Upper lobe of left lung (tissue), 4 donors: ENCODE data around the gene MARVELD1.

Experiments used
- CTCF ChIP-seq, 6 experiments: fragments of 450-650 bp in 4 of 6; fragments of 200-600 bp in 2 of 6; sonication (generic) in 2 of 6; IDR thresholded peaks; one replicate each; pipeline ENCODE4 v1.5.1; 2016 to 2019; ENCODE audit warnings: antibody characterized with exemption in 6 of 6
- EP300 ChIP-seq, 4 donors: sonication (generic); formaldehyde crosslinking; IDR thresholded peaks; one replicate each; pipeline ENCODE4 v1.5.1; 2017; ENCODE audit warnings: antibody characterized with exemption in 4 of 4, control low read depth in 2 of 4
- POLR2AphosphoS5 ChIP-seq, 2 donors: sonication (generic); formaldehyde crosslinking; IDR thresholded peaks; one replicate each; pipeline ENCODE4 v1.5.1; 2017; ENCODE audit warnings: antibody characterized with exemption in 2 of 2

DNA sequence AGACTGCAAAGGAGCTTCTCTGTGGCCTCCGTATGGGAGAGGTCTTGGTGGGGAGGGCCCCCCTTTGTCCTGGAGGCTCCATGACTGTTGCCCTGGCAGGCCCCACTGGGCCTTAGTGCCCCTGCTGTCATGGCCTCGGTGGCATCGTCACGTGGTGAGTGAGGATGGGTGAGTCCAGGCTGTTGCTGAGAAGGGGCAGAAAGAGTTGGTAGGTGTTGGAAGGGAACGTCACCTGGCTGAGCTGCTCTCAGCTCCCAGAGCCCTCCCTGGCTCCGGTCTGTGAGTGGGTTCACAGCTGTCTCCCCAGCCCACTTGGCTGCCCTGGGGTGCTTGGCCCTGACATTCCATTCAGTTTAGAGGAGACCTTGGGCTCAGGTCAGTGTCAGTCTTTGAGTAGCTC, 42.2 kb downstream of the MARVELD1 start:
- TF ChIP-seq POLR2AphosphoS5 (IDR thresholded peaks at IDR 0.05) (no peak), EP300 (IDR thresholded peaks at IDR 0.05) (no peak), CTCF (IDR thresholded peaks at IDR 0.05) (no peak)
